ENCODE data around the gene ERO1B. TPM values are rescaled to one million over a fixed set of nuclear protein-coding genes. Genes with fewer than 3 reads are reported as not detected.

The ERO1B gene
- total RNA-seq, 1 donor from 2014 or later: 5.1 TPM

GRCh38 chr1:236307435-236307834, 25.7 kb upstream of the ERO1B start:
- Histone ChIP-seq H3K9me3 (no peaks in the 10 kb centered on the region), H3K4me1 (no peaks in the 10 kb centered on the region), H3K27ac (no peak overlapping the region), H3K27me3 (no peaks in the 10 kb centered on the region), H3K36me3 (no peaks in the 10 kb centered on the region), H3K4me3 (no peak overlapping the region)
- TF ChIP-seq CTCF (IDR thresholded peaks at IDR 0.05): no peak
- no peak for DNase-seq (ENCODE audit: low spot score in 2 of 2)
- intact Hi-C loops (cut with DNase I): no loop called here

- Histone ChIP-seq H3K27ac (no peak overlapping the region), H3K4me1 (no peaks in the 10 kb centered on the region), H3K4me3 (no peak overlapping the region), H3K36me3 (no peaks in the 10 kb centered on the region), H3K9me3 (no peaks in the 10 kb centered on the region), H3K27me3 (no peaks in the 10 kb centered on the region)
- intact Hi-C loops (cut with DNase I): no loop called here
- no peak for DNase-seq (ENCODE audit: low spot score in 2 of 2)
- TF ChIP-seq CTCF (IDR thresholded peaks at IDR 0.05): no peak
Measured at GRCh38 chr1:236304682-236305081, 22.9 kb upstream of the ERO1B start.

- no peak overlapping the region for H3K27ac ChIP-seq
- TF ChIP-seq CTCF (IDR thresholded peaks at IDR 0.05): no peak
- no peak overlapping the region for H3K4me3 ChIP-seq
- intact Hi-C loops (cut with DNase I): no loop called here
- no peaks in the 10 kb centered on the region for H3K36me3 ChIP-seq
- no peaks in the 10 kb centered on the region for H3K9me3 ChIP-seq
- no peaks in the 10 kb centered on the region for H3K27me3 ChIP-seq
- no peaks in the 10 kb centered on the region for H3K4me1 ChIP-seq
- DNase-seq (ENCODE audit: low spot score in 2 of 2): no peak
Measured at GRCh38 chr1:236303675-236304074, 21.9 kb upstream of the ERO1B start.

GRCh38 chr1:236302941-236303340, 21.2 kb upstream of the ERO1B start:
- Histone ChIP-seq H3K4me1 (no peaks in the 10 kb centered on the region), H3K9me3 (no peaks in the 10 kb centered on the region), H3K36me3 (no peaks in the 10 kb centered on the region), H3K27me3 (no peaks in the 10 kb centered on the region), H3K27ac (no peak overlapping the region), H3K4me3 (no peak overlapping the region)
- no peak for TF ChIP-seq CTCF (IDR thresholded peaks at IDR 0.05)
- DNase-seq (ENCODE audit: low spot score in 2 of 2): no peak
- intact Hi-C loops (cut with DNase I): no loop called here

GRCh38 chr1:236301958-236302335, 20.2 kb upstream of the ERO1B start:
- H3K4me1 ChIP-seq: no peaks in the 10 kb centered on the region
- intact Hi-C loops (cut with DNase I): no loop called here
- H3K4me3 ChIP-seq: no peak overlapping the region
- no peak for TF ChIP-seq CTCF (IDR thresholded peaks at IDR 0.05)
- no peaks in the 10 kb centered on the region for H3K36me3 ChIP-seq
- no peaks in the 10 kb centered on the region for H3K27me3 ChIP-seq
- DNase-seq (ENCODE audit: low spot score in 2 of 2): no peak
- no peak overlapping the region for H3K27ac ChIP-seq
- no peaks in the 10 kb centered on the region for H3K9me3 ChIP-seq

Data from ascending aorta (tissue), 2 donors.